Measurements from ENCODE around the gene BNC2. TPM values are rescaled to one million over a fixed set of nuclear protein-coding genes. Genes with fewer than 3 reads are reported as not detected.
A peak's percentile ranks its signal among the peaks of the same experiment; 100 is the strongest.

BNC2 gene
- total RNA-seq, 6 experiments from 2014 or later: 19.0 to 28.7 (median 25.4) TPM

GRCh38 chr9:16450043-16450442 lies 420.4 kb downstream of the BNC2 start:
- DNase-seq: no peak
- no peak overlapping the region for H3K4me3 Mint-ChIP-seq
- no peak overlapping the region for H3K27ac Mint-ChIP-seq
- no peaks in the 10 kb centered on the region for H3K36me3 Mint-ChIP-seq (ENCODE audit: low read depth)
- no peak for TF ChIP-seq CTCF (IDR thresholded peaks at IDR 0.05)
- no peaks in the 10 kb centered on the region; the same call in 1 of the 2 replicates for H3K27me3 Mint-ChIP-seq (ENCODE audit: insufficient read depth)
- no peaks in the 10 kb centered on the region for H3K9me3 Mint-ChIP-seq
- H3K4me1 Mint-ChIP-seq (ENCODE audit: low read depth): peaks cover 13% of the 10 kb centered on the region

GRCh38 chr9:16449076-16449730 lies 421.3 kb downstream of the BNC2 start:
- H3K27me3 Mint-ChIP-seq (ENCODE audit: insufficient read depth): no peaks in the 10 kb centered on the region; the same call in 1 of the 2 replicates

GRCh38 chr9:16447946-16448345 lies 422.5 kb downstream of the BNC2 start:
- H3K27ac Mint-ChIP-seq: no peak overlapping the region
- no peaks in the 10 kb centered on the region for H3K36me3 Mint-ChIP-seq (ENCODE audit: low read depth)
- no peak overlapping the region for H3K4me3 Mint-ChIP-seq
- H3K27me3 Mint-ChIP-seq (ENCODE audit: insufficient read depth): no peaks in the 10 kb centered on the region; the same call in 1 of the 2 replicates
- peaks cover 26% of the 10 kb centered on the region for H3K4me1 Mint-ChIP-seq (ENCODE audit: low read depth)
- H3K9me3 Mint-ChIP-seq: no peaks in the 10 kb centered on the region
- no peak for TF ChIP-seq CTCF (IDR thresholded peaks at IDR 0.05)
- DNase-seq: no peak

More at GRCh38 chr9:16449076-16449730, 421.3 kb downstream of the BNC2 start:
- Mint-ChIP-seq H3K4me1 (ENCODE audit: low read depth) (peaks cover 18% of the 10 kb centered on the region), H3K9me3 (no peaks in the 10 kb centered on the region), H3K36me3 (ENCODE audit: low read depth) (no peaks in the 10 kb centered on the region), H3K4me3 (no peak overlapping the region), H3K27ac (no peak overlapping the region)
- TF ChIP-seq CTCF (IDR thresholded peaks at IDR 0.05): no peak
- no peak for DNase-seq

- no peak for DNase-seq
These were observed 423.8 kb downstream of the BNC2 start for GRCh38 chr9:16446636-16447035.

GRCh38 chr9:16445141-16445920 lies 425.1 kb downstream of the BNC2 start:
- no peak for TF ChIP-seq CTCF (IDR thresholded peaks at IDR 0.05)
- H3K4me1 Mint-ChIP-seq (ENCODE audit: low read depth): peaks cover 34% of the 10 kb centered on the region
- 0 out of 2 replicates have a peak, but pooled peaks cover 4% of the 10 kb centered on the region for H3K36me3 Mint-ChIP-seq (ENCODE audit: low read depth)
- no peaks in the 10 kb centered on the region for H3K27me3 Mint-ChIP-seq (ENCODE audit: insufficient read depth)
- H3K4me3 Mint-ChIP-seq: no peak overlapping the region
- peak; percentile 10 for DNase-seq
- no peaks in the 10 kb centered on the region for H3K9me3 Mint-ChIP-seq
- no peak overlapping the region for H3K27ac Mint-ChIP-seq

More at GRCh38 chr9:16446636-16447035, 423.8 kb downstream of the BNC2 start:
- no peak overlapping the region for H3K27ac Mint-ChIP-seq
- H3K4me1 Mint-ChIP-seq (ENCODE audit: low read depth): peaks cover 34% of the 10 kb centered on the region
- no peaks in the 10 kb centered on the region for H3K9me3 Mint-ChIP-seq
- no peaks in the 10 kb centered on the region for H3K27me3 Mint-ChIP-seq (ENCODE audit: insufficient read depth)
- no peak overlapping the region for H3K4me3 Mint-ChIP-seq
- no peak for TF ChIP-seq CTCF (IDR thresholded peaks at IDR 0.05)
- H3K36me3 Mint-ChIP-seq (ENCODE audit: low read depth): no peaks in the 10 kb centered on the region
